HG03196 (cell line): ENCODE data around the gene PSMA3.

Experiments
- ATAC-seq: cut with Tn5 transposase; IDR thresholded peaks from one replicate; pipeline ENCODE4 v1.9.1; 2021; ENCODE audit not compliant: unreplicated experiment

The PSMA3 gene

DNA sequence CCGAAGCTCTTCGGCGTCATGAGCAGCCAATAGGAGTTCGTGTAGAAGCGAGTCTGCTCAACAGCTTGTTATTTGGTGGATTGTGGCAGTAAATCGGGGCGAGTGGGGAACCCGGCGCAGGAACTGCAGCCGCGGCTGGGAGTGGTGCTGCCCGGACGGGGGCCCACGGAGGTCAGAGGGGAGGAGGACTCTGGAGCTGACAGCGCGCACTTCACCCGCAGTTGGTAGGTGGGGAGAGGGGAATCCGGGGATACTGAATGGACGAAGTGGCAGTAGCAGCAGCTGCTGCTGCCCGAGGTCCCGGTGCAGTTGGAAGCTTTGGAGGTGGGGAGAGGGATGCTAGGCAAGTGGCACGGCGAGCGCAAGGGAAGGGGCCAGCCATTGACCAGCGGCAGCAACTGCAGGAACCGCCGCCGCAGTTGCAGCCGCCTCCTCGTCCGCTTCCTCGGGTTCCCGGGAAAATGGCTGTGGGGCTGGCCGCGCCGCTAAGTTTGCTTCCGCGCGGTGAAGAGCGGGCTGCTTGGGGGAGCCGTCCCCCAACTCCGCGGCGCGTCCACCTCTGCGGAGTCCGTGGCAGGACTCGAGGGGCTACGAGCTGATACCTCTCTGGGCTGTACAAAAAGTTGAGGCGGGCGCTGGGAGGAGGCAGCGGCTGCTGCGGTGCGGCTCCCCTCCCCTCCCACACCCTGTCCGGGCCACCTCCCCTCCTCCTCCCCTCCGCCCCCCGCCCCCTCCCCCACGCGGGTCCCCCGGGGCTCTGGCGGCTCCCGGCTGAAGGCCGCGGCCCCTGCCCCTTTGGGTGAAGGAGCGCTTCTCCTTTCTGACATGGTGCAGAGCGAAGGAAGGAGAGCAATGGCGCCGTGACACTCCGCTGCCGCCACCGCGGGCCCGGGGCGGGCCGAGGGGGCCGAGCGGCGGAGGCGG, 54.1 kb downstream of the PSMA3 start, which contains the start of gene ARID4A:
TSS of gene ARID4A (plus strand) at position 79 of the 924 bp plus-strand sequence. CDS start 1,300 bp downstream, outside the sequence.
- peak; percentile 4 for ATAC-seq

DNA sequence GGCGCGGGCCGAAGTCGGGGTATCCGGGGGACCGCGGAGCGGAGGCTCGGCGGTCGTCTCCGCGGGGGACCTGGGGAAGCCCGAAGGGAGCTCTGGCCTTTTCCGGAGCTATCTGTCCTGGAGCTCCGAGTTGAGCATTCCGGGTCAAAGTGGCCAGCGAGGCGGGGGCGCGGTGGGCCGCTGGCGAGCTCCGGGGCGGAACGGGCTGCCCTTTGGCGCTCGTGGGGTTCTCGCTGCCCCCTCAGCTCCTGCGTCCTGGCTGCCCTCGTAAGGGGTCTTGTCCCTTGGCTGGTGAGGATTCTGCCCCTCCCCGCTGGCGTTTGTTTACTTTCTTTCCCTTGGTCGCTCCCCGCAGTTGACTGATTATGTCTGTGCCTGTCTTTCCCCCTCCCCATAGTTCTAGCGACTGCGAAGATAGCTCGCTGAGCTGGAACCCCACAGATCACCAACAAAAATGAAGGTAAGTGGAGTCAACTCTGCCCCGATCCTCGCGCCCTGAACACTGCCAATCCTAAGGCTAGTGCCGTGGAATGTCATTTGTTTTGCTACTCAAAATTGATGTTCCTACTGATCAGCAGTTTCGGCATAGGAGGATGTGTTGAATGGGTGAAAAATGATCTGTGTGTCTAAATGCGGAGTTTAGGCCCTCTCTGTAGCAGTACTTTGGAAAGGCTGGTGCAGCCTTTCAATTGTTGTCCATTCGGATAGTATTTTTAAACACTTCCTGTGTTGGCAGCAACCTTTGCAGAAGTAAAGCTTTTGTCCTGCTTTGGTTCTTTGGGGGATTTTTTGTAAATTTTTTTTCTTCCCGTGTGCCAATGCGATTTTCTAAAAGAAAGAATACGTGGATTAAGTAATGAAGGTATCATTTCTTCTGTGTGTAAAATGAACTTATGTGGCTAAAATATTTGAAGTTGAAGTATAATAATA, 55.0 kb downstream of the PSMA3 start:
- ATAC-seq, result peak; percentile 12

GRCh38 chr14:58301416-58301815, 56.8 kb downstream of the PSMA3 start:
- no peak for ATAC-seq

DNA sequence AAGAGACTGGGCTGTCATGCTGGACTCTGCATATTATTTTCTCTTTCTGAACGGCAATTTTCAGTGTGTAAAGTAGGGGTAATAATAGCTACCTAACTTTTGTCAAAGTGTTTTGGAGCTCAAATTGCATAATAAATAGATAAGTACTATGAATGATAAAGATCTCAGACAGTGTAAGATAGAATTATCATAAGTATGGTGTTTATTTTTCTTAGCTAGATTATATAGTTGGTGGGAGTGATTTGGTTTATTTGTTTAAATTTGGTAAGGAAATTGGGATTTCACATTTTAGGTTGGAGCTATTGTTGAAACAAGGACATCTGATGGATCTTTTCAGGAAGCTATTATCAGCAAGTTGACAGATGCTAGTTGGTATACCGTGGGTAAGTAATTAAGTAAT, 61.1 kb downstream of the PSMA3 start:
- ATAC-seq, result no peak

DNA sequence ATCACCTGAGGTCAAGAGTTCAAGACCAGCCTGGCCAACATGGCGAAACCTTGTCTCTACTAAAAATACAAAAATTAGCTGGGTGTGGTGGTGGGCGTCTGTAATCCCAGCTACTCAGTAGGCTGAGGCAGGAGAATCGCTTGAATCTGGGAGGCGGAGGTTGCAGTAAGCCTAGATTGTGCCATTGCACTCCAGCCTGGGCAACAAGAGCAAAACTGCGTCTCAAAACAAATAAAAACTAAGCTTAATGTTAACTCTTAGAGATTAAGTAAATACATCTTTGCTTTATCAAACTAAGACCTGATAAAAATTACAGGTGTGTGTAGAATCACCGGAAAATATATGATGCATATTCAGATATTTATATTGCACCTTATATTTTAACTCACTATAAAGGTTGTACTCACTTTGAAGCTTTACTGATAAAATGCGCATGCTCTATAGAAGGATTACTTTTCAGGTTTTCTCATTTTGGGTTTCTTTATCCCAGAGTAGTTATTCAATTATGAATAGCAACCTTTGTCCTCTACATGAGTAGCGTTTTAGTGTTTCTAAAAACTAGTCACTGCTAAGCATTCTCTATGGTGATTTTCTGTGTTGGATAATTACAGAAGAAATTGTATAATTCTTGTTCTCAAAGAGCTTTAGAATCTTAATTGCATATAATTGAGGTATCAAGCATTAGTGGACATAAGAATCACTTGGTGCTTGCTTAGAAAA, 63.1 kb downstream of the PSMA3 start:
- ATAC-seq, result no peak

DNA sequence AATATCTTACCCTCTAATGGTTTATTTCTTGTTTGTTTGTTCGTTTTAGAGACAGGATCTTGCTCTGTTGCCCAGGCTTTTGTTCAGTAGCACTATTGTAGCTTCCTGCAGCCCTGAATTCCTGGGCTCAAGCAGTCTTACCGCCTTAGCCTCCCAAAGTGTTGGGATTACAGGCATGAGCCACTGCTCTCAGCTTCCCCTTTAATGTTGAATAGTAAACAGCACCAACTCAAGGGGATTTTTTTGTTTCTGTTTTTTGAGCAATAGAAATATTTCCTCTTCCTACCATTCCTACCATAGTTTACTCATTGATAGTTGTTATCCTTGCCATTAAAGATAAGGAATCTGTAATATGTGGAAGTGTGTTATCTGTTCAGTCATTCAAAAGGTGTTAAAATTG, 64.4 kb downstream of the PSMA3 start:
- no peak for ATAC-seq

DNA sequence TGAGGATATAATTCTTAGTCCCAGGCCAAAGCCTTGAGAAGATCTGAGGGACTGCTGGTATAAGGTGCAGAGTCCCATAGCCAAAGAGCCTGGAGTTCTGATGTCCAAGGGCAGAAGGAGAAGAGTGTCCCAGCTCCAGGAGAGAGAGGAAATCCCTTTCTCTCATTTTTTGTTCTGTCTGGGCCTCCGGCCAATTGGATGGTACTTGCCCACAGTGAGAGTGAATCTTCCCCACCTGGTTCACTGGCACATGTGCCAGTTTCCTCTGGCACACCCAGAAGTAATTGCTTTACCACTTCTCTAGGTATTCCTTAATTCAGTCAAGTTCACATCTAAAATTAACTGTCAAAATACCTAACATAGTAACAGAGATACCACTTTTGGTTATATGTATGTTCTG, 69.1 kb downstream of the PSMA3 start:
- no peak for ATAC-seq

DNA sequence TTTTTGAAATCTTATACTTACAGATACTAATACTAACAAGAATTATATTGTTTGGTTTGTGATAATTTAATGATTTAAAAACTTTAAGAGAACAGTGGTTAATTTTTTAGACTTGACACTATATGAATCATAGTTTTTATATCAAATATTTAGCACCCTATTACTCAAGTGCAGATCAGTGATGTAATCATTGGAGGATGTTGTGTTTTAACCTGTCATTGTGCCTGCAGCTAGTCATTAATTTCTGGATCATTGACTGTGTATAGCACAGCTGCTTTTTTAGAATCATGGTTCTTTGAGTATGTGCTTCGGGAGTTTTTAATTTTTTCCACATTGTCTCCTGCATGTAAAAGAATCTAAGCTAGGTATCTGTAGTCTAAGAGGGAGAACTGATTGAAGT, 71.0 kb downstream of the PSMA3 start:
- ATAC-seq, result no peak
